ENCODE results near the gene PES1.
"Not testable (repeated sequence)": the region's sequence is repeated elsewhere in the genome, so short reads cannot be mapped to it uniquely, and the experiment has no call there.

The PES1 gene

DNA sequence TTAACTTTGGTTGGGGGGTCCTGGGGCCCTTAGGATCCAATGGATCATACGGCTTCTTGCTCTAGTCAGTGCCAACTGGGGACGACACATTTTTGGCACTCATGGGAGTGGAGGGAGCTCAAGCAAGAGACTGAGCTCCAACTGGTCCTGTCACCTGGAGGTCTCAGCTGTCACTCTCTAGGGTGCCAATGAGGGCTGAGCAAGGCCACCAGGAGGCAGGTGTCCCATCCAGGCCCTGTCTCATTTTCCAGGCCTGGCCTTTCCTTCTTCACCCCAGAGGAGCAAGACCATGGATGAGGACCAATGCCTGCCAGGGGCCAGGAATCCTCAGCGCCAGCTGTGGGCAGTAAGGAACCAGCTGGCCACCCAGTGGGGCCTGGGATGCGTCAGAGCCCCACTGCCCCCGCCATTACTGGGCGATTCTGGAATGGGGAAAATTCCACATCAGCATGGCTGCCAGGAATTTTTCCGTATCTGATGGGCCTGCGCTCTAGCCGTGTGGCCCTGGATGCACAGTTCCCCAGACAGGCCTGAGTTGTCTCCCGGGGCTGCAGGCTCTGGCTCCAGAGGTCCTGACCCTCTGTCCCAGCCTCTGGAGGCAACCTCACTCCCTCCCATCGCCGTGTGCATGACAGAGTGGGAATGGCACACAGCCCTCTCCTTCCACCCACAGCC lies 16.6 kb downstream of the PES1 start:
- Histone ChIP-seq H3K36me3 (ENCODE audit: control insufficient read depth, insufficient read depth, low read length) (peaks cover 47% of the 10 kb centered on the region), H3K4me3 (ENCODE audit: low read depth, low read length) (peak overlapping the region; percentile 64), H3K4me1 (ENCODE audit: control insufficient read depth, insufficient read depth, low read length) (peaks cover 10% of the 10 kb centered on the region), H3K9ac (ENCODE audit: low read depth, low read length) (no peak overlapping the region), H3K27ac (ENCODE audit: low read depth, low read length) (no peak overlapping the region), H3K9me3 (ENCODE audit: control insufficient read depth, insufficient read depth, low read length) (no peaks in the 10 kb centered on the region), H3K27me3 (ENCODE audit: control insufficient read depth, insufficient read depth, low read length) (no peaks in the 10 kb centered on the region)

DNA sequence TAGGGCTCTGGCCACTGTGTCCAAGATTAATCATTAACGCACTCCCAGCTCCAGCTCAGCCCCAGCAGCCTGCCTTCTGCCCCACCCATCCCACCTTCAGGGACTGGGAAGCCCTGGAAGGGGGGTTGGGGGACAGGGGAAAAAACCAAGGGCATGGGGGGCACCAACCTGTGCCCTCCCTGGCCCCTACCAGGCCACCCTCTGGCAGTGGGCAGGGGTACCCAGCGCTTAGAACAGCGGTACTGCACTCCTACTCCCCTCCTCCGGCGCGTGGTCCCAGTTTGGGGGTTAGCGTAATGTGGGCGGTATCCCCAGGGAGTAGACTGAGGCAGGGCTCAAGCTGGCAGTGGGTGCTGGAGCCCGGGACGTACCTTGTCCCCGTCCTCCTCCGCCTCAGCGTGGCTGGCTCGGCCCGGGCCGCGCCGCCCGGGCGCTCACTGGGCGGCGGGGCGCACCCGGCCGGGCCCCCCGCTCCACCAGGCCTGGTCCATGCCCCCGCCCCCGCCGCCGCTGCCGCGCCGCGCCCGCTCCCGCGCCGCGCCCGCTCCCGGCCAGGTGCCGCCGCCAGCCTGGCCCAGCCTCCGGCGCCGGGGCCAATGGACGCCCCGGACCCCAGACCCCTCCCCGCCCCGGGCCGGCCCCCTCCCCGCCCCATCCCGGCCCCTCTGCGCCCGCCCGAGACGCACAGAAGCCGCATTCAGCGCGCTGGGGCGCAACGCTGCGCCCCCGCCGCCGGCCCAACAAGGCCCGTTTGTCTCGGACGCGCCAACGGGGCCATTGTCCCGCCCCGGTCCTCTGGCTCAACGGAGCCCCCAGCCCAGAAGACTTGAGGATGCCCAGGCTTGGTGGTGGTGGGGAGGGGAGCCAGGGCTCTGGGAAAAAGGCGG lies 17.4 kb downstream of the PES1 start, which contains the start of gene GAL3ST1:
Gene GAL3ST1, minus strand, starts transcription at position 571 of the 887 bp plus-strand sequence. CDS start 17,273 bp downstream, outside the sequence.
- Histone ChIP-seq H3K9ac (ENCODE audit: low read depth, low read length) (0 out of 2 replicates have a peak within 1 kb of the TSS, but pooled peaks have one; percentile 34), H3K4me1 (ENCODE audit: control insufficient read depth, insufficient read depth, low read length) (peaks cover 10% of the 10 kb centered on the region), H3K36me3 (ENCODE audit: control insufficient read depth, insufficient read depth, low read length) (peaks cover 39% of the 10 kb centered on the region), H3K27ac (ENCODE audit: low read depth, low read length) (no peak within 1 kb of the TSS), H3K4me3 (ENCODE audit: low read depth, low read length) (peak within 1 kb of the TSS; percentile 73), H3K9me3 (ENCODE audit: control insufficient read depth, insufficient read depth, low read length) (no peaks in the 10 kb centered on the region), H3K27me3 (ENCODE audit: control insufficient read depth, insufficient read depth, low read length) (no peaks in the 10 kb centered on the region)

DNA sequence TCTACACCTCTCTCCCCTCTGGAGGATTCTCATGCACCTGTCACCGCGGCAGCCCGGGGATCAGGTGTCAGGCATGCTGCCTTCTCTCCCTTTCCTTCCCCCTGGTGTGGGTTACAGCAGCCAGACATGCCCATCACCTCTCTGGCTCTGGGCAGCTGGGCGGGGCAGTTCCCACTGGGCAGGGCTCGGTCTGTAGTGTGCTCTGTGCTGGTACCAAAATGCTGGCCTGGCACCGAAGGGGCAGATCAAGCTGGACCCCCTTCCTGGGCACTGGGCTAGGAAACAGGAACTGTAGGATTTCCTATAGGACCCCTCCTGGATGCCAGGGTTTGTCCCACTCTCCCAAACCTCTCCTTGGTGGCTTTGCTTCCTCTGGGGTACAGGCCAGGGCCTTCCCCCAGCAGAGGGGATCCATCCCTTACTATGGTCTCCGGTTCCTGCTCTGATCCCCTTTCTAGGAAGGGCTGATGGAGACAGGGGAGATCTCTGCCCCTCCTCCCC lies 18.1 kb downstream of the PES1 start:
- H3K4me1 ChIP-seq (ENCODE audit: control insufficient read depth, insufficient read depth, low read length): peaks cover 10% of the 10 kb centered on the region
- no peaks in the 10 kb centered on the region for H3K9me3 ChIP-seq (ENCODE audit: control insufficient read depth, insufficient read depth, low read length)
- H3K36me3 ChIP-seq (ENCODE audit: control insufficient read depth, insufficient read depth, low read length): peaks cover 32% of the 10 kb centered on the region
- H3K27me3 ChIP-seq (ENCODE audit: control insufficient read depth, insufficient read depth, low read length): no peaks in the 10 kb centered on the region
- H3K27ac ChIP-seq (ENCODE audit: low read depth, low read length): no peak overlapping the region
- H3K4me3 ChIP-seq (ENCODE audit: low read depth, low read length): peak overlapping the region; percentile 73
- H3K9ac ChIP-seq (ENCODE audit: low read depth, low read length): 0 out of 2 replicates have a peak overlapping the region, but pooled peaks have one; percentile 34

DNA sequence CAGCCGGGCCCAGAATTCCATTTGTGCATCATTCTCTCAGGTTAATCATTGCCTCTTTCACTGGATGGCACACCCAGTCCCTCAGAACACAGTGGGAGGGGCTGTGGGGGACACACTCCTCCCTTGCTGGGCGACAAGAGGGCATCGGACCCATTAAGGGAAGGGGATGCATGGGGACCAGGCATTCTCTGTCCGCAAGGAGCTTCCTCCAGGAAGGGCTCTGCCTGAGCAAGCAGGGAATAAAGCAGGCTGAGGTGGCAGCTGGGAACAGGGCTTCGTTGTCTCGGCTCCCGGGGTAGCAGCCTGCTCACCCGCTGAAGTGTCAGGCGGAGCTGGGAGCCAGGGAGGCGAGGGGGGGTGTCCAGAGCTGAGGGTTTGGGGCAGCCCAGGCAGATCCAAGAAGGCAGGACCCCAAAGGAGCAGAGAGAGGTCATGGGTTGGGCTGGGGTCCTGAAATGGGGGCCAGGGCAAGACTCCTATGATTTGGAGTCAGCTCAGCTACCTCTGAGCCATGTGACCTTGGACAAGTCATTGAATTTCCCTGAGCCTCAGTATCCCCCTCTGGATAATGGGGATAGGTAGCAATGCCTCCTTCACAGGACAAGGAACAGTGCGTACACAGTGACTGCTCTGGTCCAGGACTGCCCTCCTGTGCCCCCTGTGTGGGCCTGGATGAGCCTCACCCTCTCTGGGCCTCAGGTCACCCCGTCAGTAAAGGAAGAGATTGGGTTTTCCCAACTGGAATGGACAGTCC lies 18.7 kb downstream of the PES1 start:
- Histone ChIP-seq H3K9me3 (ENCODE audit: control insufficient read depth, insufficient read depth, low read length) (no peaks in the 10 kb centered on the region), H3K4me3 (ENCODE audit: low read depth, low read length) (no peak overlapping the region), H3K36me3 (ENCODE audit: control insufficient read depth, insufficient read depth, low read length) (peaks cover 26% of the 10 kb centered on the region), H3K27me3 (ENCODE audit: control insufficient read depth, insufficient read depth, low read length) (no peaks in the 10 kb centered on the region), H3K9ac (ENCODE audit: low read depth, low read length) (no peak overlapping the region), H3K4me1 (ENCODE audit: control insufficient read depth, insufficient read depth, low read length) (peaks cover 10% of the 10 kb centered on the region), H3K27ac (ENCODE audit: low read depth, low read length) (no peak overlapping the region)

DNA sequence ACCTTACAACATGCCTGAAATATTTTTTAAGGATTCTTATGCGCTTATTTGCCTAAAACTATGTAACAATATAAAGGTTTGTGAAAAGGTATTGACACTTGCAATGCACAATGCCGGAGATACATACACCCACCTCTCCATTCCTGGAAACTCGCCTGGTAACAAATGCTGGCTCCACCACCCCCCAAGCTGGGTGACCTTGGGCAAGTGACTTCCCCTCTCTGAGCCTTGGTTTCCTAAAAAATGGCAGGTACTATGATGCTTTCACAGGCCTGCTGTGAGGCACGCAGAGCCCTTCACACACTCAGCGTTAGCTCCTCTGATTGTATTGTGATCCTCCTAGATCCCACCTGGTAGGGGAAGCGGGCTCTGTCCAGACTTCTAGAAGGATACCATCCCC lies 19.5 kb downstream of the PES1 start:
- H3K27ac ChIP-seq (ENCODE audit: low read depth, low read length): no peak overlapping the region
- peaks cover 10% of the 10 kb centered on the region for H3K4me1 ChIP-seq (ENCODE audit: control insufficient read depth, insufficient read depth, low read length)
- H3K36me3 ChIP-seq (ENCODE audit: control insufficient read depth, insufficient read depth, low read length): peaks cover 18% of the 10 kb centered on the region

DNA sequence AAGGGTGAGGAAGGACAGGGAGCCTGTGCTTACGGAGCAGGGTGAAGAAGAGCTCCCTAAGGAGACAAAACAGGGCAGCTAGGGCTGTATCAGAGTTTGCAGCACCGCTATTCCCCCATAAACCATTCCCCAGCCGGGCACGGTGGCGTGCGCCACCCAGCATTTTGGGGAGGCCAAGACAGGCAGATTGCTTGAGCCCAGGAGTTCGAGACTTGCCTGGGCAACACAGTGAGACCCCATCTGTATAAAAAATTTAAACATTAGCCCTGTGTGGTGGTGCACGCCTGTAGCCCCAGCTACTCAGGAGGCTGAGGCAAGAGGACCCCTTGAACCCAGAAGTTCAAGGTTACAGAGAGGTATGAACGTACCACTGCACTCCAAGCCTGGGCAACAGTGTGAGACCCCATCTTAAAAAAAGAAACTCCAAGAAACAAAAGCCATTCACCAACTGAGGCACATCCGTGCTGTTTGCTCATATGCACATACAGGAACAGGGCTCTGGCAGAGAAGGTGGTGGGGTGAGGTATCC lies 22.0 kb downstream of the PES1 start:
- Histone ChIP-seq H3K9me3 (ENCODE audit: control insufficient read depth, insufficient read depth, low read length) (no peaks in the 10 kb centered on the region), H3K36me3 (ENCODE audit: control insufficient read depth, insufficient read depth, low read length) (no peaks in the 10 kb centered on the region), H3K9ac (ENCODE audit: low read depth, low read length) (no peak overlapping the region), H3K27ac (ENCODE audit: low read depth, low read length) (no peak overlapping the region), H3K4me3 (ENCODE audit: low read depth, low read length) (no peak overlapping the region), H3K4me1 (ENCODE audit: control insufficient read depth, insufficient read depth, low read length) (peaks cover 10% of the 10 kb centered on the region), H3K27me3 (ENCODE audit: control insufficient read depth, insufficient read depth, low read length) (no peaks in the 10 kb centered on the region)

More for the DNA sequence above, 19.5 kb downstream of the PES1 start:
- Histone ChIP-seq H3K4me3 (ENCODE audit: low read depth, low read length) (no peak overlapping the region), H3K9me3 (ENCODE audit: control insufficient read depth, insufficient read depth, low read length) (no peaks in the 10 kb centered on the region), H3K27me3 (ENCODE audit: control insufficient read depth, insufficient read depth, low read length) (no peaks in the 10 kb centered on the region), H3K9ac (ENCODE audit: low read depth, low read length) (no peak overlapping the region)

DNA sequence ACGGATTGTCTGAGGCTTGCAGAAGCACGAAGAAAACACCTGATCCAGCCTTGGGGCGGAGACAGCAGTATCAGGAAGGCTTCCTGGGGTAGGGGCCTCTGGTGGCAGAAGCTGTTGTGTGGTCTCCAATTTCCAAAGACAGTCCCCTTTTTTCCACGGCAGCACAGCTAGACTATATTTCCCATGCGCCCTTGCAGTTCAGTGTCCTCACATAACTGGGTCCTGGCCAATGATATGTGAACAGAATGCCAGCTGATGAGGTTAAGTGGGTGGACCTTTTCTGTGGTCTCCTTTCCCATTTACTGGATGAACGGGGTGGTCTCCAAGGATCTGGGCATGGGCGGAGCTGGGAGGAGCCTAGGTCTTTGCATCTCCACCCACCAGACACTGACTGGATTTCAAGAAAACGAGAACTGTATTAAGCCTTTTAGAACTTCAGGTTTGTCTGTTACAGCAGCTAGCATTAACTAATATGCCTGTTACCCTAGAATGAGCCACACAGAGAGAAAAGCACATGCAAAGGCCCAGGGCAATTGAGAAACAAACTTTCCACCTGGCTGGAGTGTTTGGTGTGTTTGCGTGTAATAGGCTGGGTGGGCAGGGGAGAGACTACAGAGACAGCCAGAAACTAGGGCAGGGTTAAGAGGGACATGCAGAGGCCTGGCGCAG lies 23.4 kb downstream of the PES1 start:
- Histone ChIP-seq H3K27ac (ENCODE audit: low read depth, low read length) (no peak overlapping the region), H3K4me1 (ENCODE audit: control insufficient read depth, insufficient read depth, low read length) (peaks cover 1% of the 10 kb centered on the region), H3K9ac (ENCODE audit: low read depth, low read length) (no peak overlapping the region)

DNA sequence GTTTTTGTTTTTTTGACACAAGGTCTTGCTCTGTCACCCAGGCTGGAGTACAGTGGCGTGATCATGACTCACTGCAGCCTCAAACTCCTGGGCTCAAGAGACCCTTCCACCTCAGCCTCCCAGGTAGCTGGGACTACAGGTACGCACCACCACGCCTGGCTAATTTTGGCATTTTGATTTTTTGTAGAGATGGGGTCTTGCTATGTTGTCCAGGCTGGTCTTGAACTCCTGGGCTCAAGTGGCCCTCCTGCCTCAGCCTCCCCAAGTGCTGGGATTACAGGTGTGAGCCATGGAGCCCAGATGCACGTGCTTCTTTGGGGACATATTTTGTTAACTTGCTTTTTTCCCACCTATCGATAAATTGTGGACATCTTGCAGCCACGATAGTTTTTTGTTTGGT lies 24.4 kb downstream of the PES1 start:
- not testable (repeated sequence) for H3K9ac ChIP-seq (ENCODE audit: low read depth, low read length); H3K36me3 ChIP-seq (ENCODE audit: control insufficient read depth, insufficient read depth, low read length); H3K9me3 ChIP-seq (ENCODE audit: control insufficient read depth, insufficient read depth, low read length); H3K27ac ChIP-seq (ENCODE audit: low read depth, low read length); H3K27me3 ChIP-seq (ENCODE audit: control insufficient read depth, insufficient read depth, low read length); H3K4me3 ChIP-seq (ENCODE audit: low read depth, low read length); H3K4me1 ChIP-seq (ENCODE audit: control insufficient read depth, insufficient read depth, low read length)

More for the DNA sequence above, 23.4 kb downstream of the PES1 start:
- H3K9me3 ChIP-seq (ENCODE audit: control insufficient read depth, insufficient read depth, low read length): no peaks in the 10 kb centered on the region
- H3K36me3 ChIP-seq (ENCODE audit: control insufficient read depth, insufficient read depth, low read length): no peaks in the 10 kb centered on the region
- no peaks in the 10 kb centered on the region for H3K27me3 ChIP-seq (ENCODE audit: control insufficient read depth, insufficient read depth, low read length)
- H3K4me3 ChIP-seq (ENCODE audit: low read depth, low read length): no peak overlapping the region

DNA sequence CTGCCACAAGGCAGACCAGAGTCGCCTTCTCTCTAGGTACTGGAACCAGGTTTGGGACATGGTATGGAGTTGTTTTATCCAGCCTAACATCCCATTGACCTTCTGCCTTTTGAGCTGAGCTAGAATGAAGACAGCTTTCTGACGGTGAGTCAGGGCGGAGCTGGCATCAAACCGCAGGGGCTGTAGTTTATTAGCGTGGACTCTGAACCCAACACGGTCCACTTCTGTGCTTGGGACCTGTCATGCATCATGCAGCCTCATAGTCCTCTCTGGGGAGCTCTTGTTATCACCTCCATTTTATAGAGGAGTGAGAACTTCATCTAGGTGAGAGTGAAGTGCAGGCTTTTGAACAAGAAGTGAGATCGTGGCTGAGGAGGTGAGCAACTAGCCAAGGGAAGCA lies 25.6 kb downstream of the PES1 start:
- no peak overlapping the region for H3K27ac ChIP-seq (ENCODE audit: low read depth, low read length)
- H3K4me1 ChIP-seq (ENCODE audit: control insufficient read depth, insufficient read depth, low read length): peaks cover 10% of the 10 kb centered on the region; the same call in 1 of the 2 replicates
- no peaks in the 10 kb centered on the region for H3K27me3 ChIP-seq (ENCODE audit: control insufficient read depth, insufficient read depth, low read length)
- H3K36me3 ChIP-seq (ENCODE audit: control insufficient read depth, insufficient read depth, low read length): no peaks in the 10 kb centered on the region
- no peaks in the 10 kb centered on the region for H3K9me3 ChIP-seq (ENCODE audit: control insufficient read depth, insufficient read depth, low read length)
- H3K9ac ChIP-seq (ENCODE audit: low read depth, low read length): no peak overlapping the region
- no peak overlapping the region for H3K4me3 ChIP-seq (ENCODE audit: low read depth, low read length)

DNA sequence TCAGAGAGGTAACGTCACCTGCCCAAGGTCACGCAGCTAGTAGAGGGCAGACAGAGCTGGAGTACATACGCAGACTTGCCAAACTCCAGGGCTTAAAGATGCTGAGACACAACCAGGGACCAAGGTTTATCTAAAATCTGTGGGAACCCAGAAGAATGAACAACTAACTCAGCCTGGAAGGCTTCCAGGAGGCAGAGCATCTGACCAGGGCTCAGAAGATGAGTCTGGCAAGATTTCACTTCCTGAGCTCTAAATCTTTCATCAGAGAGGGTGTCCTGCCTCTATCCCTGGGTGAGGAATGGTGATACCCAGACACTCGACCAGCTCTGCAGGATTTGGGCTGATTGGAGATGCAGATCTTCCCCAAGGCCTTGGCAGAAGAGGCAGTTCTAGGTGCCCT lies 26.4 kb downstream of the PES1 start:
- peaks cover 10% of the 10 kb centered on the region; the same call in 1 of the 2 replicates for H3K4me1 ChIP-seq (ENCODE audit: control insufficient read depth, insufficient read depth, low read length)
- no peak overlapping the region for H3K9ac ChIP-seq (ENCODE audit: low read depth, low read length)
- H3K36me3 ChIP-seq (ENCODE audit: control insufficient read depth, insufficient read depth, low read length): no peaks in the 10 kb centered on the region
- H3K9me3 ChIP-seq (ENCODE audit: control insufficient read depth, insufficient read depth, low read length): no peaks in the 10 kb centered on the region
- no peaks in the 10 kb centered on the region for H3K27me3 ChIP-seq (ENCODE audit: control insufficient read depth, insufficient read depth, low read length)
- H3K27ac ChIP-seq (ENCODE audit: low read depth, low read length): no peak overlapping the region
- H3K4me3 ChIP-seq (ENCODE audit: low read depth, low read length): no peak overlapping the region
